GM21390 (cell line): ENCODE data around the gene PPP1R16B.

ENCODE experiments used
- ATAC-seq: cut with Tn5 transposase; IDR thresholded peaks from one replicate; pipeline ENCODE4 v1.9.1; 2021; ENCODE audit not compliant: unreplicated experiment

The PPP1R16B gene

GRCh38 chr20:38805502-38805957, at the start of gene PPP1R16B:
Gene PPP1R16B, plus strand, starts transcription at chr20:38805697. Its CDS starts 30,229 bp downstream, at chr20:38835926.
- peak; percentile 59 for ATAC-seq

DNA sequence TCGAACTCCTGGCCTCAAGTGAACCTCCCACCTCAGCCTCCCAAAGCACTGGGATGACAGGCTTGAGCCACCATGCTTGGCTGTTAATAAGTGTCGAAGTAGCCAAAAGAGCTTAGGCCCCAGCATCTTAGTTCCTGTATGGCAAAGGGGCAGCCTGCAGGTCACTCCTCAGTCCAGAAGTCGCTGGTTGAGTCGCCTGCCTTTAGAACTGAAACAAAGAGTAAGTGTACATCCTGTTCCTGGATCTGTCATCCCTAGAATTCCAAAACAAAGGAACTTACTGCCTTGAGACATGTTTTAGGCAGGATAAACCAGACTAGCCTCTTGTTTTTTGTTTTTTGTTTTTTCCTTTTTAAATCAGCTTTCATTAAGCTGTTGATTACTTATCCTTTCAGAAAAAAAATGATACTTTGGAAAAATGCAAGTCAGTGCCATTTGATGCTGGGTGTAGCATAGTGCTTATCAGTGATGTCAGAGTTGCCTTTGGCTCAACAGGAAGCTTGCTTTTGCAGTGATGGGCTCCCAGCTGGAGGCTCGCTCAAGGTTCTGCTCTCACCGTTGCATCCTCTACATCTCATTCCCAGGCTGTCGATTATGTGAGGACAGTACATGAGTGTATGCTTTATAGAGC, 48.2 kb upstream of the PPP1R16B start:
- ATAC-seq, result no peak

GRCh38 chr20:38759106-38759505, 46.4 kb upstream of the PPP1R16B start:
- no peak for ATAC-seq

DNA sequence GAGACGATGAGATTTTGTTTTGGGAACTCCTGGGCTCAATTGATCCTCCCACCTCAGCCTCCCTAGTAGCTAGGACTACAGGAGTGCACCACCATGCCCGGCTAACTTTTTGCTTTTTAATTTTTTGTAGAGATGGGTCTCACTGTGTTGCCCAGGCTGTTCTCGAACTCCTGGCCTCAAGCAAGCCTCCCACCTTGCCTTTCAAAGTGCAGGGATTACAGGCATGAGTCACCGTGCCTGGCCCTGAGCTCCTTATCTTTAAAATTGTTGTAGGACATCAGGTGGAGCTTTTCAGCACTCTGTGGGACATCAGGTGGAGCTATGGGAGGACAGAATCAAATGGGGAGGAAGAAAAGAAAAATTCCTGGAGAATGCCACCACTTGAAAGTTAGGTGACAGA, 44.5 kb upstream of the PPP1R16B start:
- ATAC-seq, result no peak

- ATAC-seq, result no peak
These were observed 43.3 kb upstream of the PPP1R16B start for GRCh38 chr20:38762174-38762573.

DNA sequence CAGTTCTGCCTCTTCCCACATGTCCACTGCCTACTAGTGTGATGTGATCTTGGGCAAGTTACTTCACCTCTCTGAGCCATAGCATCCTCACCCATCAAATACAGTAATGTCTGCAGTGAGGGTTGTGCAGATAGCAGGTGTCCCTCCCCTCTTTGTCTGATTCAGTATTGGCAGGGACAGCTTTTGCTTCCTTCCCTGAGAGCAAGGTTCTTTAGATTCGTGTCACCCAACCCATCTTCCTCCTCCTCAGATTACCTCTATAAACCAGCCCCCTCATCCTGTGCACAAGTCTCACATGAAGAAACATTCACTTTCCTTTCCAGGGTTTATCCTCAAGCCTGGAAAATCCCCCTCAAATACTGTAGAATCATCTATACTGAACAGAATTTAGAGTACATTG, 41.9 kb upstream of the PPP1R16B start:
- no peak for ATAC-seq

DNA sequence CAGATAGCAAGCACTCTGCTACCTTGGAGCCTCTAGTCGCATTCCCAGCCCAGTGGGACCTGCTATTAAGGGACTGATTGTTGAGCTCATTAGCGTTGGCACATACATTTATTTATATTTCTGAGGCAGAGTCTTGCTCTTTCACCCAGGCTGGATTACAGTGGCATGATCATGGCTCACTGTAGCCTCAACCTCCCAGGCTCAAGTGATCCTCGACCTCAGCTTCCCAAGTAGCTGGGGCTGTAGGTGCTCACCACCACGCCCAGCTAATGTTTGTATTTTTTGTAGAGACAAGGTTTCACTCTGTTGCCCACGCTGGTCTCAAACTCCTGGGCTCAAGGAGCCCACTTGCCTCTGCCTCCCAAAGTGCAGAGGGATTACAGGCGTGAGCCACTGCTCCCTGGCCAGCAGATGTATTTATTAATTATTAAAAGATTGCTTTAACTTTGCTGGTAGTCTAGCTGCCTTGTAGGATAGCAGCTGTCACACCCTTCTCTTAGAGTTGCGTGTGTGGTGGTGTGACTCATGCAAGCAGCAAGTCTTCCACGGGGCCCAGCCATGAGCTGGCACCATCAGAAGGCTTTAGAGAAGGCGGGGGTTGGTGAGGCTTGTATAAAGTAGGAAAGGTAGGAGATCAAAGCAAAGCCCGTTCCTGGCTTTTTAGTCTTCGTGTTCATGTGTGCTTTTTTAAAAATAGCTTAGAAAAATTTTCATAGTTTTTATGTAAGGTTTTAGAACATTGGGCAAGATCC, 40.8 kb upstream of the PPP1R16B start:
- no peak for ATAC-seq

DNA sequence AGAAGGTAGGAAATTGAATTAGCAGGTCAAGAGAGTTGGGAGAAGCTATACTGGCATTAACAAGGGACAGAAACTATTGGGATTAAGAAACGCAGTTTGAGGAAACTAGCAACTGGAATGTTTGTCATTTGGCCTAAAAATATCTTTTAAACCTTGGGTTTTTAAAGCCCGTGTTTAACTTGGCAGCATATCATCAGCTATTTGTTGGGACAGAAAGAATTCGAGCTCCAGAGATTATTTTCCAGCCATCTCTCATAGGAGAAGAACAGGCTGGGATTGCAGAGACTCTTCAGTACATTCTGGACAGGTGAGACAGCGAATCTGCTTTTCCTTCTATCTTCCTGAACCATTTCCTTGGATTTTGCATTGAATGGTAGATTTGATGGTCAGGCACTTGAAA, 39.4 kb upstream of the PPP1R16B start:
- ATAC-seq, result no peak

DNA sequence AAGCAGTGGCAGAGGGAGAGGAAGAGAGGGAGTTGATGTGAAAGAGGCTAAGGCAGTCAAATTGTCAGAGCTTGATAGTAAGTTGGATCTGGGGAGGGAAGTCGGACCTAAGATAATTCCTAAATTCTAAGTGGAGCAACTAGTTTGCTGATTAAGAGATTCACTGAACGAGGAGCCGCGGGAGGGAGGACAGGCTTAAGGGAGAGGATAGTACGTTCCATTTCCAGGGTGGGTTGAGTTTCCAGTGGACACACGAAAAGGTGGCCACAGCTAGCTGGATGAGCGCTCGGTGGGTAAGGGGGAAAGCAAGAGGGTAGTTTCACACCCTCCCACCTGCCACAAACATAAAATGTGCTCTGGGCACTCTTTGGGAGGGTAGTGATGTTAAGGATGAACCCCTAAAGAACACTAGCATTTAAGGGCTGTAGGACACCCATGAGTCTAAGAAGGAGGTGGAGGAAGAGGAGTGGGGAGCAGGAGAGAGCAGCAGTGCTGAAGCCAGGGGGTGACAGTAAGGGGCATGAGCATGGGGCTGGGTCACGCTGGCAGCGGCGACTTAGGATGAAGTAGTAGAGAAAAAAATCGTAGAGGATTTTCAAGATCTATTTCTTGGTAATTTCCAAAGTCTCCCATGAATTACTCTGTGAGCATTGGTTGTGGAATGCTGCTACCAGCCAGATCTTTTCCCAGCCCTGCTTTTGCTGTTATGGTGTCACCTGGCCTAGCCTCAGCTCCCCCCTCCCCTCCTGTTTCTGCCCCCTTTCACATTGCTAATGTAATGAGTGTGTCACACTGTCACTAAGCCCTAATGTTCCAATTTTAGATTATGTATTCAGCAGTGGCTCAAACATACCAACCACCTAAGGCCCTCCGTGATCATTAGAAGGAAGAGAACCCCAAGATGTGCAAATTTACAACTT, 35.9 kb upstream of the PPP1R16B start:
- no peak for ATAC-seq

DNA sequence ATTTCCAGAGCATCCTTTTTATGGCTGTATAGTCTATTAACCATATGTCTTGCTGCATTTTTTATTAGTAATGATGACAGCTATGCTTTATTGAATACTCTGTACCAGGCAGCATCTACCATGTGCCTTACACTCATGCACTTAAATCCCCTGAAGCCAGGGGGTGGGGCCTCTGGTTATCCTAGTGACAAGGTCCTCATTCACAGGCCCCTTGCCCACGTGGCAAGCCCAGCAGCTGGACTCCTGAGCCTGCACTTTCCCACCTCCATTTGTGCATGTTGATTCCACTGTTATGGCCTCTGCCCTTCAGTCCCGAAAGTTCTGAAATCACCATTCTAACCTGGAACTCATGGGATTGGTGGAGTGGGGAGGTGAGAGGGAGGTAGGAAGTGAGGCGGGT, 35.0 kb upstream of the PPP1R16B start:
- ATAC-seq, result no peak

DNA sequence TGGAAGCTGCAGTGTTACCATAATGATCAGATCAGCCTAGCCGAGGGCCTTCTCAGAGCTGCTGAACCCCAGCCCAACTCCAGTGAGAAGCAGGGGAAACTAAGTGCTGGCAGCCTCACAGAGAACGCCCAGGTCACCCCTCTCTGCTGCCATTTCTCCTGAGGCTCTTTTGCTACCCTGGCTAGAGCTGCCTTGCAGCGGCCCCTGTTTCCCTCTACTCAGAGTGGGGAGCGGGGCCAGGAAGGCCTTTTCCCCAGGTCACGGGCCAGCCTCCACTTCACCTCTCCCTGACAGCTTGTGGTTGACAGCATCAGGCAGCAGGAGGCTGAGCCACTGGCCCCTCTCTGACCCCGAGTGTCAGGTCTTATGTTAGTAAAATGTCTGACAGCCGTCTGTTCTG, 34.5 kb upstream of the PPP1R16B start:
- no peak for ATAC-seq

DNA sequence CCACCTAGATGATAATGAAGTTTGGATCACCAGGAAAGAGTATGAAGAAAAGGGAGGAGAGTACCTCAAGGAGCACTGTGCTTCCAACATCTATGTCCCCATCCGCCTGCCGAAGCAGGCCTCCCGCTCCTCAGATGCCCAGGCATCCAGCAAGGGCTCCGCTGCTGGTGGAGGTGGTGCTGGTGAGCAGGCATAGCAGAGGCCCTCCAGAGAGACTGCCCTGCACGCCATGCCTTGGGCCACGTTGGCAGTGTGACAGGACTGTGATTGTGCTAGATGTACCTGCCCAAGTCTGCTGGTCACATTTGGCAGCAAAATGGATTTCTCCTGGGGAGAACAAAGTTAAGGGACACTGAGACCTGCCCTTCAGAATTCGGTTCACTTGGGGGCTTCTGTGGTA, 33.9 kb upstream of the PPP1R16B start:
- no peak for ATAC-seq

DNA sequence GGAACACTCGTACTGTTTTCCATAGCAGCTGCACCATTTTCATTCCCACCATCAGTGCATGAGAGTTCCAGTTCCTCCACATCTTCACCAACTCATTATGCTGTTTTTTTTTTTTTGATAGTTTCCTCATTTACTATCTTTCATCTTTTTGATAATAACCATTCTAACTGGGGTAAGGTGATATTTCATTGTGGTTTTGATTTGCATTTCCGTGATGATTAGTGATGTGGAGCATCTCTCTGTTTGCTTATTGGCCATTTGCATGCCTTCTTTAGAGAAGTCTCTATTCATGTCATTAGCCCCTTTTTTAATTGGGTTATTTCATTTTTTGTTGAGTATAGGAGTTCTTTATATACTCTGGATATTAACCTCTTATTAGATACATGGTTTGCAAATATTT, 31.3 kb upstream of the PPP1R16B start:
- no peak for ATAC-seq

DNA sequence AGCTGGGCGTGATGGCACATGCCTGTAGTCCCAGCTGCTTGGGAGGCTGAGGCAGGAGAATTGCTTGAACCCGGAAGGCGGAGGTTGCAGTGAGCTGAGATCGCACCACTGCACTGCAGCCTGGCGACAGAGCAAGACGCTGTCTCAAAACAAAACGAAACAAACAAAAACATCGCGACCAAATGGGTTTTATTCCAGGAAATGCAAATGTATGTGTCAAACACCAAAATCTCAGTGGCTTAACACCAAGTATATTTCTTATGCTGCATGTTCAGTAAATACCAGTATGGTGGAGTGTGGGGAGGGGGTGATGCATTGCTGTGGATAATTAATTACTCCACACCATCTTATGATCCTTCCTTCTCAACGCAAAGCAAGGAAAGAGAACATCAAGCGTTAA, 29.1 kb upstream of the PPP1R16B start:
- no peak for ATAC-seq

DNA sequence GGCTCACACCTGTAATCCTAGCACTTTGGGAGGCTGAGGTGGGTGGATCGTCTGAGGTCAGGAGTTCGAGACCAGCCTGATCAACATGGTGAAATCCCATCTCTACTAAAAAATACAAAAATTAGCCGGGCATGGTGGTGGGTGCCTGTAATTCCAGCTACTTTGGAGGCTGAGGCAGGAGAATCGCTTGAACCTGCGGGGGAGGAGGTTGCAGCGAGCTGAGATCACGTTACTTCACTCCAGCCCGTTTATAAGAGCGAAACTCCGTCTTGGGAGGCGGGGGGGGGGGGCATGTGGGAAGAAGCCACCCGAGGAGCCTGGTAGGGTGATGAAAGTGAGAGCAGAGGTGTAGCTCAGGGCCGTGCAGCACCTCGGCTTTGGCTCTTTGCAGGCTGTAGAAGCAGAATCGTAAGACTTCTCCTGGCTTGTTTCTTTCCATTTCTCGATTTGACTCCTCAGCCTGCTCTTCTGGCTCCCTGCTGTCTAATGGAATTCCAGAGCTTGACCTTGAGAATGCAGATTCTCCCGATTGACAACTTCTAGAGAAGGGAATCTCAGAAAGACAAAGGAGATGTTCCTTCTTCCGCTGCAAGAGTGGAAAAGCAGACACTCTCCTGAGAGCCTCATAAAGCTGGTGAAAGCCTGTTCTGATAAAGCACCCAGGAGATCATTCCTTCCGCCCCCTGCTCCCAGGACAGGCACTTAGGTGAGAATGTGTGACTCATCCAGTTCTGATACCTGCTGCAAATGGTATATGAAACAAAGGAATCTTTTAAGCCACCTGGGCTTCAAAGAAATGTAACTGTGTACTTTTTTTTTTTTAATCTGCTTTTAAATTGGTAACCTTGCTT, 26.0 kb upstream of the PPP1R16B start:
- ATAC-seq, result no peak

DNA sequence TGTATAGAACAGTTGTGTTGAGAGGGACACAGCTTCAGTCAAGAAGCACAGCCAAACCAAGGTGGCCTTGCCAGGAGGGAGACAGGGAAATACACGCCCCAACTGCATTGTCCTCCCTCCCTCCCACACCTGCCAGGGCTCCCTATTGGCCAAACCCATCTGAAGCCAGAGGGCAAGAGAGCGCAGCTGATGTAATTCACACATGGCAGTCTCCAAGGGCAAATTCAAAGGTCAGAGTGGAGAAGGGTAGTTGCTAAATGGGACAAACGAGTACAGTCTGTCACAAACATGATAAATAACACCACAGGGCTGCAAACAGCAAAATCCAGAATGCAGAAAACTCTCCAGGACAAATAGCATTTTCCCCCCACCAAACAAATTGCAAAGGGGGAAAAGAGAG, 23.2 kb upstream of the PPP1R16B start:
- ATAC-seq, result no peak

GRCh38 chr20:38787870-38788269, 17.6 kb upstream of the PPP1R16B start:
- ATAC-seq, result no peak

- ATAC-seq, result no peak
These were observed 15.8 kb upstream of the PPP1R16B start for GRCh38 chr20:38789503-38790199.

DNA sequence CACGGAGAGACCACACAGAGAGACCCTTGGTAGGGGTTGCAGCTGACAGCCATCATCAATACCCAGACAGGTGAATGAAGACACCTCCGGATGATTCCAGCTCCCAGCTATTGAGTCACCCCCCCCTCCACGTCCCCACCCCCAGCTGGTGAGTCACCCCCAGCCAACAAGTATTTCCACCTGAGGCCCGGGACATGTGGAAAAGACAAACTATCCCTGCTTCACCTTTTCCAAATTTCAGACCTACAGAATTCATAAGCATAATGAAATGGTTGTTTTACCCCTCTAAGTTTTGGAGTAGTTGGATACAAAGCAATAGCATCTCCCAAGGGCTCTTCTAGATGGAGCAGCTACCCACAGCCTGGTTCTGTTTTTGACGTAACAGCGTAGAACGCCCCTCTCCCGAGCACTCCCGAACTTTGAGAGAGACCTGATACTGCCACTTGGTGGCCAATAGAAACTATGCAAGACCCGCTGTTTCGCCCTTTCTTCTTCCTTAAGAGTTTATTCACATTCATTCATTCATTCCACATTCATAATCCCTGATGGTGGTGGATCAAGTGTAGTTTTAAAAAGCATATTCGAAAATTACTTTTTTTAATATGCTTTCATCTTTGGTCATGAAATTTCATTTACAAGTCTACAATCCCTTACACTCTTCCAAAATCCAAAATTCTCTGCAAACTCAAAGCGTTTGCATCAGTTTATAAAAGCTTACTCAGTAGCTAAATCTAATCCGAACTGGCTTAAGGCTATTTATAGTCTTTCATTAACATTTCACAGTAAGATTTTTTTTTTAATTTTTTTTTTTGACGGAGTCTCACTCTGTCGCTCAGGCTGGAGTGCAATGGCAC, 15.1 kb upstream of the PPP1R16B start:
- ATAC-seq, result no peak
